Measurements from ENCODE around the gene RDH11.

- TF ChIP-seq EZH2 (IDR thresholded peaks at IDR 0.05; ENCODE audit: low read length, unreplicated experiment) = no peak
- no peak for TF ChIP-seq CTCF (conservative IDR thresholded peaks at IDR 0.05; ENCODE audit: low read depth, low read length)
- no peak for TF ChIP-seq EZH2phosphoT487 (IDR thresholded peaks at IDR 0.05; ENCODE audit: borderline replicate concordance, low read length)
Observed at GRCh38 chr14:67627519-67627918, 68.0 kb downstream of the RDH11 start.

All from PC-3 (cell line).